Calu3 (cell line): ENCODE results near the gene SRPK2. TPM values are rescaled to one million over a fixed set of nuclear protein-coding genes. Genes with fewer than 3 reads are reported as not detected.
"Not testable (repeated sequence)": the region's sequence is repeated elsewhere in the genome, so short reads cannot be mapped to it uniquely, and the experiment has no call there.

Experiments
- BruUV-seq: library from RNA; stranded (reverse); fragments of 400-500 nt; replicated peaks from 2 replicates; lab custom pipeline; 2021; lab: Mats Ljungman, UMichigan
- CTCF ChIA-PET: fragments of 300-600 bp; sonication (Branson Sonifier 250); formaldehyde crosslinking; loops from one replicate; lab custom pipeline; 2022; ENCODE audit warnings: antibody characterized with exemption; lab: Charles Lee
- DNase-seq: peaks from one replicate; pipeline ENCODE4 v3.0.0; 2022
- H3K27ac Mint-ChIP-seq: one replicate; pipeline ENCODE4 v1.8.0; 2022; ENCODE audit warnings: mixed read lengths; ENCODE audit not compliant: unreplicated experiment
- H3K27me3 Mint-ChIP-seq: one replicate; pipeline ENCODE4 v1.8.0; 2022; ENCODE audit warnings: mixed read lengths; ENCODE audit not compliant: unreplicated experiment
- H3K36me3 Mint-ChIP-seq: one replicate; pipeline ENCODE4 v1.8.0; 2022; ENCODE audit warnings: mild to moderate bottlenecking, moderate library complexity, mixed read lengths; ENCODE audit not compliant: insufficient read depth, unreplicated experiment
- H3K4me1 Mint-ChIP-seq: one replicate; pipeline ENCODE4 v1.8.0; 2022; ENCODE audit warnings: mild to moderate bottlenecking, low read depth, mixed read lengths; ENCODE audit not compliant: unreplicated experiment
- H3K4me3 Mint-ChIP-seq: one replicate; pipeline ENCODE4 v1.8.0; 2022; ENCODE audit warnings: mild to moderate bottlenecking, low read depth, moderate library complexity, mixed read lengths; ENCODE audit not compliant: unreplicated experiment
- H3K9me3 Mint-ChIP-seq: one replicate; pipeline ENCODE4 v1.8.0; 2022; ENCODE audit warnings: low read depth, mixed read lengths; ENCODE audit not compliant: unreplicated experiment
- intact Hi-C: fragments of 100-400 bp; cut with micrococcal nuclease; formaldehyde crosslinking; loops from one replicate; pipeline ENCODE4 v1.10.0; 2022; ENCODE audit not compliant: unreplicated experiment
- total RNA-seq: library from RNA; stranded (reverse); gene quantifications from 2 replicates; pipeline ENCODE4 v1.2.3, GENCODE V29; 2022
- TF ChIP-seq, protein P1 (sequence below): fragments of 200-600 bp; IDR thresholded peaks from one replicate; pipeline ENCODE4 v1.8.0; 2022; ENCODE audit warnings: antibody characterized with exemption; ENCODE audit not compliant: unreplicated experiment

Gene SRPK2
- total RNA-seq, 1 experiment from 2014 or later, result 40.2 TPM

DNA sequence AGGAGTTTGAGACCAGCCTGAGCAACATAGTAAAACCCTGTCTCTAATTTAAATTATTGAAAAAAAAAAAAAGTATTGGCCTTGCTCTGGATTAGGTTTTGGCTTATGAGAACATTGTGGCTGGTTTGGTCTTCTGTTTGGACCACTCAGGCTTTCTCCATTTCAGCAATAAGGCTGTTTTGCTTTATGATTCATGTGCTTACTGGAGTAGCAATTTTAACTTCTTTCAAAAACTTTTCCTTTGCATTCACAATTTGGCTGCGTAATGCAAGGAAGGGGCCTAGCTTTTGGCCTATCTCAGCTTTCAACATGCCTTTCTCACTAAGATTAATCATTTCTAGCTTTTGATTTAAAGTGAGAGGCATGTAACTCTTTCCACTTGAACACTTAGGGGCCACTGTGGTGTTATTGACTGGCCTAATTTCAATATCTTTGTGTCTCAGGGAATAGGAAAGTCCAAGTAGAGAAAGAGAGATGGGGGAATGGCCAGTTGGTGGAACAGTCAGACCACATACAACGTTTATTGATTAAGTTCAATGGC, 38.0 kb upstream of the SRPK2 start:
- Mint-ChIP-seq H3K4me3 (no peak overlapping the region), H3K27ac (no peak overlapping the region), H3K27me3 (no peaks in the 10 kb centered on the region), H3K36me3 (no peaks in the 10 kb centered on the region), H3K9me3 (no peaks in the 10 kb centered on the region), H3K4me1 (peaks cover 9% of the 10 kb centered on the region)
- DNase-seq, result no peak
- CTCF ChIA-PET, result no interaction called here
- TF ChIP-seq, protein P1, sequence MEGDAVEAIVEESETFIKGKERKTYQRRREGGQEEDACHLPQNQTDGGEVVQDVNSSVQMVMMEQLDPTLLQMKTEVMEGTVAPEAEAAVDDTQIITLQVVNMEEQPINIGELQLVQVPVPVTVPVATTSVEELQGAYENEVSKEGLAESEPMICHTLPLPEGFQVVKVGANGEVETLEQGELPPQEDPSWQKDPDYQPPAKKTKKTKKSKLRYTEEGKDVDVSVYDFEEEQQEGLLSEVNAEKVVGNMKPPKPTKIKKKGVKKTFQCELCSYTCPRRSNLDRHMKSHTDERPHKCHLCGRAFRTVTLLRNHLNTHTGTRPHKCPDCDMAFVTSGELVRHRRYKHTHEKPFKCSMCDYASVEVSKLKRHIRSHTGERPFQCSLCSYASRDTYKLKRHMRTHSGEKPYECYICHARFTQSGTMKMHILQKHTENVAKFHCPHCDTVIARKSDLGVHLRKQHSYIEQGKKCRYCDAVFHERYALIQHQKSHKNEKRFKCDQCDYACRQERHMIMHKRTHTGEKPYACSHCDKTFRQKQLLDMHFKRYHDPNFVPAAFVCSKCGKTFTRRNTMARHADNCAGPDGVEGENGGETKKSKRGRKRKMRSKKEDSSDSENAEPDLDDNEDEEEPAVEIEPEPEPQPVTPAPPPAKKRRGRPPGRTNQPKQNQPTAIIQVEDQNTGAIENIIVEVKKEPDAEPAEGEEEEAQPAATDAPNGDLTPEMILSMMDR, result no peak
- BruUV-seq, result no TSS peak
- intact Hi-C loops, result loop anchor here (5.0 to 10.0 kb wide), 2 partner anchors 92 to 284 kb away; no protein-coding TSS in a partner anchor

DNA sequence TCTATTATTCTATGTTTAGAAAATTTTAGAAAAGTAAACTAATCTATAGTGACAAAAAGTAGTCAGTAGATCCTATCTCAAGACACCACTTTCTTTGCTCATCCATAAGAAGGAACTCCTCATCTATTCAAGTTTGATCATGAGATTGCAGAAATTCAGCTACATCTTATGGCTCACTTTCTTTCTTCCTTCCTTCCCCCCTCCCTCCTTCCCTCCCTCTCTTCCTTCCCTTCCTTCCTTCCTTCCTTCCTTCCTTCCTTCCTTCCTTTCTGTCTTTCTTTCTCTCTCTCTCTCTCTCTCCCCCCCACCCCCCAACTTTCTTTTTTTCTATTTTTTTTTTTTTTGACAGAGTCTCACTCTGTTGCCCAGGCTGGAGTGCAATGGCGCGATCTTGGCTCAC, 35.3 kb upstream of the SRPK2 start:
- BruUV-seq, result no TSS peak
- no peak for DNase-seq
- Mint-ChIP-seq H3K27ac (no peak overlapping the region), H3K27me3 (no peaks in the 10 kb centered on the region), H3K4me3 (no peak overlapping the region), H3K4me1 (no peaks in the 10 kb centered on the region), H3K36me3 (no peaks in the 10 kb centered on the region), H3K9me3 (no peaks in the 10 kb centered on the region)
- TF ChIP-seq, protein P1, result no peak
- intact Hi-C loops, result loop anchor here (10.0 kb wide), 1 partner anchor 89 kb away; no protein-coding TSS in a partner anchor
- CTCF ChIA-PET, result interaction anchor here (0.7 kb wide), 1 partner anchor 11 kb away, joined by 4 read pairs; no protein-coding TSS in a partner anchor

DNA sequence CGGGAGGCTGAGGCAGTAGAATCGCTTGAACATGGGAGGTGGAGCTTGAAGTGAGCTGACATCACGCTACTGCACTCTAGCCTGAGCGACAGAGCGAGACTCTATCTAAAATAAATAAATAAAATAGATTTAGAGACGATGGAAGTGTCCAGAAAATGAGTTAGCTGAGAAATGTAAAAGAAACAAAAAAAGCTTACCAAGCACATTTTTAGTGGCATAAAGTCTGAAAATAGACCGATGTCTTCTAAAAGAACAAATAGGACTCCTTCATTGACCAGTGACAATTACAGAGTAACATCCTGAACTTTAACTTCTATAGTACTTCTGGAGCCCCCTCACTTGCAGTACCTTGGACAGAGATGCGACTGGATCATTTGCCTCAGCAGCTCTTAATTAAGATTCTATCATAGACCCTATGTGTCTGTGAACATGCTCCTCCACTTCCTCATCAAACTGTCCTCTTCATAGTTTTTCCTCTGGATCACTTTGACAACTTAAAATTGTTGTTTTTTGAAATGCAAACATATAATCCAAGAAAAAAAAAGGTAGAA, 25.2 kb upstream of the SRPK2 start:
- no TSS peak for BruUV-seq
- no peaks in the 10 kb centered on the region for H3K9me3 Mint-ChIP-seq
- TF ChIP-seq, protein P1, result no peak
- intact Hi-C loops, result no loop called here
- no peaks in the 10 kb centered on the region for H3K4me1 Mint-ChIP-seq
- DNase-seq, result no peak
- no peak overlapping the region for H3K4me3 Mint-ChIP-seq
- CTCF ChIA-PET, result no interaction called here
- H3K27me3 Mint-ChIP-seq, result no peaks in the 10 kb centered on the region
- H3K36me3 Mint-ChIP-seq, result no peaks in the 10 kb centered on the region
- no peak overlapping the region for H3K27ac Mint-ChIP-seq

DNA sequence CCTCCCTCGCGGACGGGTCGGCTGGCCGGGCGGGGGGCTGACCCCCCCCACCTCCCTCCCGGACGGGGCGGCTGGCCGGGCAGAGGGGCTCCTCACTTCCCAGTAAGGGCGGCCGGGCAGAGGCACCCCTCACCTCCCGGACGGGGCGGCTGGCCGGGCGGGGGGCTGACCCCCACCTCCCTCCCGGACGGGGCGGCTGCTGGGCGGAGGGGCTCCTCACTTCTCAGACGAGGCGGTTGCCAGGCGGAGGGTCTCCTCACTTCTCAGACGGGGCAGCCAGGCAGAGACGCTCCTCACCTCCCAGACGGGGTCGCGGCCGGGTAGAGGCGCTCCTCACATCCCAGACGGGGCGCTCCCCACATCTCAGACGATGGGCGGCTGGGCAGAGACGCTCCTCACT, 22.1 kb upstream of the SRPK2 start:
- BruUV-seq, H3K4me3 Mint-ChIP-seq, intact Hi-C loops, H3K36me3 Mint-ChIP-seq, H3K27me3 Mint-ChIP-seq, H3K9me3 Mint-ChIP-seq, H3K4me1 Mint-ChIP-seq, DNase-seq, CTCF ChIA-PET, H3K27ac Mint-ChIP-seq: not testable (repeated sequence)

DNA sequence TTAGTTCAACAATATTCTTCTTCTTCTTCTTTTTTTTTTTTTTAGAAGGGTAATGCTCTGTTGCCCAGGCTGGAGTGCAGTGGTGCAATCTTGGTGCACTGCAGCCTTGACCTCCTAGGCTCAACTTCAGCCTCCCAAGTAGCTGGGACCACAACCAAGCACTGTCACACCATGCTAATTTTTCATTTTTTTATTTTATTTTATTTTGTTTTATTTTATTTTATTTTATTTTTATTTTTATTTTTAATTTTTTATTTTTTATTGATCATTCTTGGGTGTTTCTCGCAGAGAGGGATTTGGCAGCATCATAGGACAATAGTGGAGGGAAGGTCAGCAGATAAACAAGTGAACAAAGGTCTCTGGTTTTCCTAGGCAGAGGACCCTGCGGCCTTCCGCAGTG, 21.1 kb upstream of the SRPK2 start:
- H3K4me1 Mint-ChIP-seq, H3K27me3 Mint-ChIP-seq, DNase-seq, BruUV-seq, H3K36me3 Mint-ChIP-seq, H3K4me3 Mint-ChIP-seq, H3K9me3 Mint-ChIP-seq, CTCF ChIA-PET, intact Hi-C loops, H3K27ac Mint-ChIP-seq: not testable (repeated sequence)
